ENCODE data around the gene SERPINA3. TPM values are rescaled to one million over a fixed set of nuclear protein-coding genes. Genes with fewer than 3 reads are reported as not detected.

Gene SERPINA3
- polyA plus RNA-seq, 1 donor (not counting 4 experiments of a cell fraction or from before 2014, with no cell fraction given), result 0.50 TPM

DNA sequence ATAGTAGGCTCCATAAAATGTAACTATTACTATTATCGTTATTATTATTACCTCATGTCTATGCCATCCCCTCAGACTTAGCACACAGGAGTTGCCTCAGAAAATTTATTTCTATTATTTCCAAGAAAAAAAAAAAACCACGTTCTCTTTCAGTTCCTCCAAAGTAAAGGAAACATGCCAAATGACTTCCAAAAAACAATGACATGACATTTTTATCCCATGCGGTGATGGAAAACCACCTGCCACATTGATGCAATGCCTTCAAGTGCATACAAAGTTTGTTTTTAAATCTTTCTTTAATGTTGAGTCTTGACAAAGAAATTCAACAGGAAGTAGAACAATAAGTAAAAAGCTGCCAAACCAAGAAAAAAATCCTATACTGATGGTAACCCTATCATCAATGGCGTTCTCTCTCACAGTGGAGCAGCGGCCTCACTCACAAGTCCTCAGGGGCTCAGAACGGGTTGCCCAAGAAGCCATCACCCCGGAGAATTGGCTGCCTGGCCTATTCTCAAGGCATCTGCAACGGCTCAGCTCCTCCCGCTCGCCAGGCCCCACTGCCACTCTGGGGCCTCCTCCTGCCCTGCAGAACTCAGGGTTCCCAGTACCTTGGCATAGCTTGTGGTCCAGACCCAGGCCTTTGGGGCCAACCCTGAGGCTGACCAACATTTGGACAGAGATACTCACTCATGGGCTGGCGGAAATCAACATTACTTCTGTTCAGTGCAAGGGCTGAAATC lies 51.9 kb downstream of the SERPINA3 start:
- peaks cover 6% of the 10 kb centered on the region for H3K4me1 ChIP-seq (ENCODE audit: control insufficient read depth, extremely low read depth, insufficient read depth, low read length)
- no peaks in the 10 kb centered on the region for H3K9me1 ChIP-seq (ENCODE audit: control insufficient read depth, extremely low read depth, insufficient read depth, low read length)
- no peak overlapping the region for H3K4me3 ChIP-seq (ENCODE audit: control insufficient read depth in 2 of 3, extremely low read depth in 1 of 3, insufficient read depth in 2 of 3, low read depth in 1 of 3, low read length in 3 of 3)
- no peak overlapping the region for H2AFZ ChIP-seq (ENCODE audit: control insufficient read depth, low read length)
- dilution Hi-C loops (cut with MboI; ENCODE audit: extremely low pct_ligation_motif_present, low sequenced_read_pairs), result no loop called here
- H3K9me3 ChIP-seq (ENCODE audit: control insufficient read depth, low read depth, low read length), result no peaks in the 10 kb centered on the region
- H3K36me3 ChIP-seq (ENCODE audit: control insufficient read depth in 2 of 2, extremely low read depth in 1 of 2, insufficient read depth in 2 of 2, low read length in 2 of 2), result no peaks in the 10 kb centered on the region
- no peak overlapping the region for H3K27ac ChIP-seq (ENCODE audit: control insufficient read depth, insufficient read depth, low read length)
- H3K4me2 ChIP-seq (ENCODE audit: control insufficient read depth, extremely low read depth, insufficient read depth, low read depth, low read length), result no peak overlapping the region
- no peaks in the 10 kb centered on the region for H4K20me1 ChIP-seq (ENCODE audit: control insufficient read depth, extremely low read depth, insufficient read depth, low read length)
- H3K27me3 ChIP-seq (ENCODE audit: control insufficient read depth, extremely low read depth, insufficient read depth, low read length), result no peaks in the 10 kb centered on the region
- no peaks in the 10 kb centered on the region for H3K79me2 ChIP-seq (ENCODE audit: control insufficient read depth, insufficient read depth, low read length)
- no peak for DNase-seq (ENCODE audit: low read depth, low spot score)
- H3K9ac ChIP-seq (ENCODE audit: control insufficient read depth, extremely low read depth, insufficient read depth, low read length), result no peak overlapping the region
- no peak for FAIRE-seq
- TF ChIP-seq, protein P1, sequence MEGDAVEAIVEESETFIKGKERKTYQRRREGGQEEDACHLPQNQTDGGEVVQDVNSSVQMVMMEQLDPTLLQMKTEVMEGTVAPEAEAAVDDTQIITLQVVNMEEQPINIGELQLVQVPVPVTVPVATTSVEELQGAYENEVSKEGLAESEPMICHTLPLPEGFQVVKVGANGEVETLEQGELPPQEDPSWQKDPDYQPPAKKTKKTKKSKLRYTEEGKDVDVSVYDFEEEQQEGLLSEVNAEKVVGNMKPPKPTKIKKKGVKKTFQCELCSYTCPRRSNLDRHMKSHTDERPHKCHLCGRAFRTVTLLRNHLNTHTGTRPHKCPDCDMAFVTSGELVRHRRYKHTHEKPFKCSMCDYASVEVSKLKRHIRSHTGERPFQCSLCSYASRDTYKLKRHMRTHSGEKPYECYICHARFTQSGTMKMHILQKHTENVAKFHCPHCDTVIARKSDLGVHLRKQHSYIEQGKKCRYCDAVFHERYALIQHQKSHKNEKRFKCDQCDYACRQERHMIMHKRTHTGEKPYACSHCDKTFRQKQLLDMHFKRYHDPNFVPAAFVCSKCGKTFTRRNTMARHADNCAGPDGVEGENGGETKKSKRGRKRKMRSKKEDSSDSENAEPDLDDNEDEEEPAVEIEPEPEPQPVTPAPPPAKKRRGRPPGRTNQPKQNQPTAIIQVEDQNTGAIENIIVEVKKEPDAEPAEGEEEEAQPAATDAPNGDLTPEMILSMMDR (optimal IDR thresholded peaks at IDR 0.05 in 1 of 3, IDR thresholded peaks at IDR 0.05 in 1 of 3, conservative IDR thresholded peaks at IDR 0.05 in 1 of 3; ENCODE audit: extremely low read depth in 1 of 3, insufficient read depth in 2 of 3, low read length in 3 of 3), result no peak
- TF ChIP-seq EZH2 (IDR thresholded peaks at IDR 0.05; ENCODE audit: low read length), result no peak

DNA sequence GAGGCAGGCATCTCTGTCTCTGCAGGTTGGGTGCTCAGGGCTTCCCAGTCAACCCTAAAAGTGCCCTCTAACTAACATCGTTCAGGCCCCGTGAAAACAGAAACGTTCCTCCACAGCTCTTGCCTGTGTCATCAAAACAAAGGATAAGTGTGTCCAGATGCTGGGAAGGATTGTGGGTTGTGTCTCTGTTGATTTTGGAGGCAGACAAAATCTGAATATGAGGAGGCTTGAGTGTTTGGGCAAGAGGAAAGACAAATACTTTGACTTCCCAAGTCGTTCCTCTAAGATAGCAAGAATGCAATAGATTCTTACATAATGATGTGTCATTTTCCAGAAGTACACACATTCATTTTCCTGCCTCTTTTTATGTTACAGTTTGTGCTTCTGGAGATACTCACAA lies 52.9 kb downstream of the SERPINA3 start:
- H3K4me1 ChIP-seq (ENCODE audit: control insufficient read depth, extremely low read depth, insufficient read depth, low read length), result peaks cover 2% of the 10 kb centered on the region
- no peaks in the 10 kb centered on the region for H3K9me3 ChIP-seq (ENCODE audit: control insufficient read depth, low read depth, low read length)
- no peak for DNase-seq (ENCODE audit: low read depth, low spot score)
- no peaks in the 10 kb centered on the region for H4K20me1 ChIP-seq (ENCODE audit: control insufficient read depth, extremely low read depth, insufficient read depth, low read length)
- dilution Hi-C loops (cut with MboI; ENCODE audit: extremely low pct_ligation_motif_present, low sequenced_read_pairs), result no loop called here
- H2AFZ ChIP-seq (ENCODE audit: control insufficient read depth, low read length), result no peak overlapping the region
- TF ChIP-seq EZH2 (IDR thresholded peaks at IDR 0.05; ENCODE audit: low read length), result no peak
- TF ChIP-seq, protein P1 (optimal IDR thresholded peaks at IDR 0.05 in 1 of 3, IDR thresholded peaks at IDR 0.05 in 1 of 3, conservative IDR thresholded peaks at IDR 0.05 in 1 of 3; ENCODE audit: extremely low read depth in 1 of 3, insufficient read depth in 2 of 3, low read length in 3 of 3), result no peak
- H3K9me1 ChIP-seq (ENCODE audit: control insufficient read depth, extremely low read depth, insufficient read depth, low read length), result no peaks in the 10 kb centered on the region
- no peak overlapping the region for H3K27ac ChIP-seq (ENCODE audit: control insufficient read depth, insufficient read depth, low read length)
- H3K4me2 ChIP-seq (ENCODE audit: control insufficient read depth, extremely low read depth, insufficient read depth, low read depth, low read length), result no peak overlapping the region
- no peak for FAIRE-seq
- no peaks in the 10 kb centered on the region for H3K27me3 ChIP-seq (ENCODE audit: control insufficient read depth, extremely low read depth, insufficient read depth, low read length)
- no peaks in the 10 kb centered on the region for H3K79me2 ChIP-seq (ENCODE audit: control insufficient read depth, insufficient read depth, low read length)
- H3K9ac ChIP-seq (ENCODE audit: control insufficient read depth, extremely low read depth, insufficient read depth, low read length), result no peak overlapping the region
- no peak overlapping the region for H3K4me3 ChIP-seq (ENCODE audit: control insufficient read depth in 2 of 3, extremely low read depth in 1 of 3, insufficient read depth in 2 of 3, low read depth in 1 of 3, low read length in 3 of 3)
- no peaks in the 10 kb centered on the region for H3K36me3 ChIP-seq (ENCODE audit: control insufficient read depth in 2 of 2, extremely low read depth in 1 of 2, insufficient read depth in 2 of 2, low read length in 2 of 2)
